ENCODE measurements around the gene CAPZA2.
A peak's percentile ranks its signal among the peaks of the same experiment; 100 is the strongest.

The CAPZA2 gene

GRCh38 chr7:116862951-116863670 lies 724 bp downstream of the CAPZA2 start:
- no peak for DNase-seq (ENCODE audit: low spot score)

DNA sequence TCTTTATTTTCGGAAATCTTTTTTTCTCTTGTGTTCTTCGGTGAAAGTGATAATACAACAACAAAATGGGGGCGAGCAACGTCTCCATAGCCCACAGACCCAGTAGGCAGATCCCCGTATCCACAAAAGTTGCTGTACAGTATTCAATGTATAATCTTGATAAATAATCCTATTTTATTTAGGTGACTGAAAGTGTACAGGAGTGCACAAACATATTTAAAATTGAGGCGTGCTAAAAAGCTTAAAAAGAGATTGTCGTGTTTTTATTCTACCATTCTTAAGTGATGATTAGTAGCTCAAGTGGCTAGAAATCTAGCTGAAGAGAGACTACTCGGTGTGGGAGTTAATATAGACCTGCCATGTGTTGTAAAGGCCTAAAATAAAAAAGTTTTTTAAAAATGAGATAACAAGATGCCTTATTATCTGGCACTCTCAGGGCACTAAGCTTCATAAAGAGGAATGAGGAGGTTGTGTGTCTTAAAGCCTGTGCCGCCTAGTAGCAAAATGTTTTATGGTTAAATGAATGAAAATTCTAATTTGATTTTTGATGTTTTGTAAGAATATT lies 1.6 kb downstream of the CAPZA2 start:
- DNase-seq (ENCODE audit: low spot score) = peak; percentile 55

- DNase-seq (ENCODE audit: low spot score) = no peak
Observed at GRCh38 chr7:116871061-116871700, 8.8 kb downstream of the CAPZA2 start.

DNA sequence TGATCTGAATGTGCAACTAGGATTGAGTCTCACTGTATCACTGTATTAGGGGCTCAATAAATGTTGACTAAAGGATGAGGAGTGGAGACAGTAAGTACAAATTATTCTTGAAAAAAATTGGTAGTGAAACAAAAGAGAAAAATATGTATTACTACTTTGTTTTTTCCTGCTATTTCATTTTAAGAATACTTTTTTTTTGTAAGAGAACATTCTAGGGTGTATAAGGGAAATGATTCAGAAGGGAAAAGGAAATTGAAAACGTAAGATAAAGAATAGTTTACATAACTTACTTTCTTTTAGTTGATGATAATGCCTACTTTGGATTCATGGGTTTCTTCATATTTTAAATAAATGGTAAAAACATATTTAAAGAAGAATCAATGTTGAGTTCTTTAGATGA lies 9.6 kb downstream of the CAPZA2 start:
- DNase-seq (ENCODE audit: low spot score) = no peak

GRCh38 chr7:116873619-116874018 lies 11.2 kb downstream of the CAPZA2 start:
- DNase-seq (ENCODE audit: low spot score) = peak; percentile 30

DNA sequence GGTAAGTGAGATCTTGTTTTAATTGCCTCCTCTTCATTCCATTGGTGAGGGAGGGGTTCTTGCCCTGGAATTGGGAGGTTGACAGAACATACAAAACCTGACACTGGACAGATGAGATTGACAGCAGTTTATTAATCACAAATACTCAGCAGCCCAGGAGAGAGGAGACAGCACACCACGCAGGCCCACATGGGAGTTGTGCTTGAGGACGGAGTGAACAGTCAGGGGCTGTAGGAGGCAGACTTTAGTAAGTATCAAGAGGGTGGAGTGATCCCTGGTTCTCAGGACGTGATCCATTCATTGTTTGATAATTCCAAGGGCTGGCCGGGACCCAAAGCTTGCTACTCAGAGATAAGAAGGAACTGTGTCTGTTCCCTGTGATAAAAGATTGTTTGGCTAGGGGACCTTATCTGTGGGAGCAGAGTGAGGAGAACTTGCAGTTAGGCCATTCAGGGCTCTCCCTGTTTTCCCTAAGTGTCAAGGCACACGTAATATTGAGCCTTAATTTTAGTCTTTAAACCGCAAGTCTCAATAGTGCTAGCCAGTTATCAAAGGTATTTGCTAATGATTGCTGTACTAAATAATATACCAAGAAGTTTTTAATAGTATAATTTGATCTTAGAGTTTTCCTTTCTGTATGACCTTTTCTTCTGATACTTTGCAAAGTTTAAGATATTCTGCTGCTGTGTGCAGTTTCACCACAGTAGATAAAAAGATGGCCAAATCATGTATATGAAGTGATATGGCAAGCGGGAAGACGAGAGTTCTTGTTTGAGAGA lies 14.5 kb downstream of the CAPZA2 start:
- DNase-seq (ENCODE audit: low spot score) = peak; percentile 89

DNA sequence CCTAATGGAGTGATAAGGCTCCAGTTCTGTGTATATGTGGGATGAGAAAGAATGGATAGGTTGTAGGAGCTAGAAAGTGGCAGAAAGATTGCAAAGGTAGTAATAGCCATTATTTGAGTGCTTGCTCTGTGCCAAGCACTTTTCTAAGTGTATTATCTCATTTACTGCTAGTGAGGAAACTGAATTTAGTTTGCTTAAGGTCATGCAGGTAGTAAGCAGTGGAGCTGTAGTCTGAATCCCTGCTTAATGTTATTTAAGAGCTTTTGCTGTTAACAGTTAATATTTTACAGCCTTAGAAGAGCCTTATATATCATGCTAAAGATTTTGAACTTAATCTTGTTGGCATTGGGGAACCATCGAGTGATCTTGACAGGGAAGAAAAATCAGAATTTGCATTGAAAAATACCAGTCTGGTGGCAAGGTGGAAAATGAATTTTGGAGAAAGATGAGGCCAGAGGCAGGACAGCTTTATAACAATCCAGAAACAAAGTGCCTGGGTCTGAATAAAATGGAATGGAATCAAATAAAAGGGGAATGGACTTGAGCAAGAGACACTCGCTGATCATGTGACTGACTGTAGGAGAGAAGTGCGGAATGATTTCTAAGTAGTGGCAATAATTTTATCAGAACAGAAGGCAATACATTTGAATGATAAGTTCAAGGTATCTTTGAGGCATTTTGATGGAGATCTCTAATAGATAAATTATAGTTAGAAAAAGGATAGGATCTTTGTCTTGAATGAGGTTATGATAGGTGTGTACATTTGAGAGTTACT lies 15.2 kb downstream of the CAPZA2 start:
- no peak for DNase-seq (ENCODE audit: low spot score)

- DNase-seq (ENCODE audit: low spot score) = no peak
Observed at GRCh38 chr7:116884691-116885090, 22.3 kb downstream of the CAPZA2 start.

DNA sequence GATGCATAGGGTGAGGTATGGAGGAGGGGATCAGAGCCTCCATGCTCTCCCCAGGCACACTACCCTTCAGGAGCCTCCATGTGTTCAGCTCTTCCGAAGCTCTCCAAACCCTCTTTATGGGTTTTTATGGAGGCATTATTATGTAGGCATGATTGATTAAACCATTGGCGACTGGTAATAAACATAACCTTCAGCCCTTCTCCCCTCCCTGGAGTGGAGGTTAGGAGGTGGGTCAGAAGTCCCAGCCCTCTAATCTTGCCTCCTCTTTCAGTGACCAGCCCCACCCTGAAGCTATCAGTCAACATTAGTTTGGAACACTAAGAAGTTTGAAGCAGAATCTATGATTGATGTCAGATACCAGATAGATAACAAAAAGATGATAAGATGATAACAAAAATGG lies 23.3 kb downstream of the CAPZA2 start:
- DNase-seq (ENCODE audit: low spot score) = no peak

DNA sequence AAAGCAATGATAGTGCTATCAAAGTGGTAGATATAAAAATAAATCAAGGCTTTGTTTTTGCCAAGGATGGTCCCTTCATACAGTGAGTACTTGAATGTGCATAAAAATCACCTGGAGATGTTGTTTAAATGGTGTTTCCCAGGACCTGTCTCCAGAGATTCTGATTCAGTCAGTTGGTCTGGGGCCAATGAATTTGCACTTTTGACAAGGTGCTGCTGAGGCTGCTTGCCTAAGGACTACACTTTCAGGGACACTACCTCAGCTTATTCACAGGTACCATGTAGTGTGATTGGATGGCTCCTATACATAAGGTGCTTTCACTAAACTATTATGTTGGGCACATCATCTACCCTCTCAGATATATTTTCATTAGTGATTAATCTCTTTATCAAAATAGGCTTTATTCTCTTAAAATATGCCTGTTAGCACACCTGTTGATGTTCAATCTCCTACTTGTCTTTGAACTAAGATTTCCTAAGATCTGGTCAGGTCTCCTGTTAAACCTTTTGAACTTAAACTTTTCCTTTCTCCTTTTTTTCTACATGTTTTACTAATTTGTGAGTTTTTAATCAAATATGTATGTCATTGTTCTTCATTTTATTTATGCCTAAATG lies 24.3 kb downstream of the CAPZA2 start:
- DNase-seq (ENCODE audit: low spot score) = peak; percentile 67

DNA sequence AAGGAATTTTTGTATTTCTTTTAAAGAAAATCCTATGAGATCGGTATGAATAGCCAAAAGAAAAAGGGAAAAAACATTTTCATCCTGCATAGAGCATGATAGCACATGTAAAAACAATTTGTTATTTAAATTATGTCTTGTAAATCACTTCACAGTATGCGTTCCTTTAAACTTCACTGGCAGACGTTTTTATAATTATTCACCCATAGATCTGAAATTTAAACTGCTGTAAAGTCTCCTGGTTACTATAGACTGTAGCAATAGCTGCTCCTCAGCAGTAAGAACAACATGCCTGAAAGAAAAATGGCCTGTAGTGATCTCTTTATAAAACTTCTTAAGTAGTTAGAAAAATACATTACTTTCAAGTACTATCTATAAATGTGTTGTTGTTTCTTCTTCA lies 26.5 kb downstream of the CAPZA2 start:
- no peak for DNase-seq (ENCODE audit: low spot score)

- no peak for DNase-seq (ENCODE audit: low spot score)
Observed at GRCh38 chr7:116895849-116896248, 33.5 kb downstream of the CAPZA2 start.

- DNase-seq (ENCODE audit: low spot score) = no peak
Observed at GRCh38 chr7:116897661-116898060, 35.3 kb downstream of the CAPZA2 start.

- no peak for DNase-seq (ENCODE audit: low spot score)
Observed at GRCh38 chr7:116899308-116899707, 36.9 kb downstream of the CAPZA2 start.

GRCh38 chr7:116901143-116901542 lies 38.8 kb downstream of the CAPZA2 start:
- DNase-seq (ENCODE audit: low spot score) = no peak

GRCh38 chr7:116902867-116903266 lies 40.5 kb downstream of the CAPZA2 start:
- DNase-seq (ENCODE audit: low spot score) = no peak

DNA sequence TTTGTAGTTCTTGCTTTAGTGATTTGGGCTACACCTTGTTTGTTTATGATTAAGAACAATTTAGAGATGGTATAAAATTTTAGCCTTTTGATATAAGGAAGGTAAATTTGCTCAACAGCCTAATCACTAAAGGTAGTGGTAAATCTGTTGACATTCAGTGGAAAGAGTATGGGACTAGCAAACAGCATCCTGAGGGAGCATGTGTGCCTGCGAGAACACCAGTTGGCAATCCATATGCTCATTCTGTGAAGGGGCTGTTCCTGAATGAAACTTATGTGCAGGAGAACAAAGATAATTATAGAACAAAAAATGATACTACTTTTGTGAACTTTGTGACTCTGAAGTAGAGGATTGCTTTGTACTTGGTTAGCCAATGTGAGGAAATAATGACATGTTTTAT lies 44.0 kb downstream of the CAPZA2 start:
- DNase-seq (ENCODE audit: low spot score) = no peak

GRCh38 chr7:116910383-116910782 lies 48.0 kb downstream of the CAPZA2 start:
- no peak for DNase-seq (ENCODE audit: low spot score)

- no peak for DNase-seq (ENCODE audit: low spot score)
Observed at GRCh38 chr7:116911801-116912200, 49.4 kb downstream of the CAPZA2 start.

DNA sequence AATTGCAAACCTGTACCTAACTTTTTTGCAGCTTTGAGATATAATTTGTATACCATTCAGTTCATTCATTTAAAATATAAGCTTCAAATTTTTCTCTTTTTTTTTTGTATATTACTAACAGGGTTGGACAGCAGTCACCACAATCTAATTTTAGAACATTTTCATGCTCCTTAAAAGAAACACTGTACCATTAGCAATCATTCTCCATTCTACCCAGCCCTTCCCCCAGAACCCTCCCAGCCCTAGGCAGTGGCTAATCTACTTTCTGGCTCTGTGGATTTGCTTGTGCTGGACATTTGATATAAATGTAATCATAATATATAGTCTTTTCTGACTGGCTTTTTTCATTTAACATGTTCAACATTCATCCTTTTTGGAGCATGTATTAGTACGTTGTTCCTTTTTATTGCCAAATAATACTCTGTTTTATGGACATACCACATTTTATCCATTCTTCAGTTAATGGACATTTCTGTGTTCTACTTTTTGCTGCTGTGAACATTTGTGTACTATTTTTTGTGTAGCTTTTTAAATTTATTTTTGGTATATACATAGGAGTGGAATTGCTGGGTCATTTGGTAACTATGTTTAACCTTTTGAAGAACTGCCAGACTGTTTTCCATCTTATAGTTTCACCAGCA lies 50.0 kb downstream of the CAPZA2 start:
- no peak for DNase-seq (ENCODE audit: low spot score)

DNA sequence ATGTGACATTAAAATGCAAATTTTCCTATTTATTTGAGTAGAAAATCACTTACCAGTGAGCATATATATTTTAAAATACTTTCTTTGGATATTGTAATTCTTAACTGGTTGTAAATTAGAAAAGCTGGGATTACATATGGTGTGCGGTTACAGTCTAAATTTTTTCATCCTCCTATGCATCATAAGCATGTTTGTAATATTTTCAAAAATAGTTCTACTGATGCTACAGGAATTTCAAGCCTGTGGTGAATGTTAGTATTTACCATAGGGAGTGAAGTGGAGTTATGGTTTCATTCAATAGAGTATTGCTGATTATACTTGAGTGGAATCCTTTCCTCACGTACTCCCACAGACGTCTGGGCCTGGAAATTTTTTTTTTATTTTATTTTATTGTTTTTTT lies 56.3 kb downstream of the CAPZA2 start:
- no peak for DNase-seq (ENCODE audit: low spot score)
